ENCODE measurements around the gene CYP4F3. TPM values are rescaled to one million over a fixed set of nuclear protein-coding genes. Genes with fewer than 3 reads are reported as not detected.

CYP4F3 gene
- total and polyA plus RNA-seq, 2 of the 13 experiments (the other 11 are each of a cell fraction or from before 2014, with no cell fraction given): 17.8 to 22.8 TPM

- TF ChIP-seq ZNF501 (CRISPR knock-in tag; IDR thresholded peaks at IDR 0.05) (peak; percentile 73), NFYC (CRISPR knock-in tag; IDR thresholded peaks at IDR 0.05) (peak; percentile 64), KLF12 (CRISPR knock-in tag; IDR thresholded peaks at IDR 0.05; ENCODE audit: borderline replicate concordance) (peak; percentile 60; the same call in 1 of the 2 replicates), PREB (CRISPR knock-in tag; IDR thresholded peaks at IDR 0.05) (no peak), MLX (CRISPR knock-in tag; IDR thresholded peaks at IDR 0.05) (0 out of 2 replicates have a peak, but pooled peaks have one; percentile 7), SP4 (CRISPR knock-in tag; IDR thresholded peaks at IDR 0.05) (peak; percentile 50; the same call in 1 of the 2 replicates), ZNF615 (CRISPR knock-in tag; IDR thresholded peaks at IDR 0.05; ENCODE audit: borderline replicate concordance) (no peak), HNF1B (CRISPR knock-in tag; IDR thresholded peaks at IDR 0.05) (peak; percentile 10; the same call in 1 of the 2 replicates), SNAPC4 (CRISPR knock-in tag; IDR thresholded peaks at IDR 0.05) (no peak), SP2 (CRISPR knock-in tag; IDR thresholded peaks at IDR 0.05) (no peak), FOXA3 (CRISPR knock-in tag; IDR thresholded peaks at IDR 0.05) (no peak), ZNF335 (CRISPR knock-in tag; IDR thresholded peaks at IDR 0.05) (0 out of 2 replicates have a peak, but pooled peaks have one; percentile 35), ZNF746 (CRISPR knock-in tag; IDR thresholded peaks at IDR 0.05) (0 out of 2 replicates have a peak, but pooled peaks have one; percentile 4), HOXA3 (CRISPR knock-in tag; IDR thresholded peaks at IDR 0.05) (0 out of 2 replicates have a peak, but pooled peaks have one; percentile 14), ARID5B (CRISPR knock-in tag; IDR thresholded peaks at IDR 0.05) (0 out of 2 replicates have a peak, but pooled peaks have one; percentile 1)
These were observed 32.0 kb downstream of the CYP4F3 start, which contains the start of gene CYP4F12 (continued) for GRCh38 chr19:15672580-15673175.

Data from HepG2 (cell line).